Skeletal muscle satellite cell (primary cell): ENCODE results near the gene SMYD3.

Source experiments
- H3K27me3 ChIP-seq: 2 replicates; pipeline ENCODE4 v1.7.0; 2013; ENCODE audit warnings: low read length; ENCODE audit not compliant: control insufficient read depth, insufficient read depth
- H3K36me3 ChIP-seq: 2 replicates; pipeline ENCODE4 v1.7.0; 2013; ENCODE audit warnings: mild to moderate bottlenecking, control low read depth, low read length; ENCODE audit not compliant: insufficient read depth
- H3K4me1 ChIP-seq: 2 replicates; pipeline ENCODE4 v1.7.0; 2013; ENCODE audit warnings: low read length; ENCODE audit not compliant: control insufficient read depth, insufficient read depth
- H3K4me2 ChIP-seq: 2 replicates; pipeline ENCODE4 v1.7.0; 2013; ENCODE audit warnings: mild to moderate bottlenecking, low read length
- H3K4me3 ChIP-seq: 2 replicates; pipeline ENCODE4 v1.7.0; 2013; ENCODE audit warnings: low read length
- H3K9ac ChIP-seq: 2 replicates; pipeline ENCODE4 v1.7.0; 2013; ENCODE audit warnings: mild to moderate bottlenecking, low read depth, low read length, moderate library complexity
- H3K9me3 ChIP-seq: replicated peaks from 2 replicates; pipeline ENCODE4 v1.7.0; 2013; ENCODE audit warnings: mild to moderate bottlenecking, control low read depth, low read length

SMYD3 gene

GRCh38 chr1:246455476-246455875 lies 51.6 kb downstream of the SMYD3 start:
- Histone ChIP-seq H3K27me3 (no peaks in the 10 kb centered on the region), H3K4me2 (no peak overlapping the region), H3K4me1 (peaks cover 3% of the 10 kb centered on the region), H3K9me3 (no peaks in the 10 kb centered on the region), H3K9ac (no peak overlapping the region), H3K36me3 (no peaks in the 10 kb centered on the region), H3K4me3 (no peak overlapping the region)

GRCh38 chr1:246454655-246455054 lies 52.4 kb downstream of the SMYD3 start:
- Histone ChIP-seq H3K9me3 (no peaks in the 10 kb centered on the region), H3K27me3 (no peaks in the 10 kb centered on the region), H3K4me2 (no peak overlapping the region), H3K4me1 (peaks cover 3% of the 10 kb centered on the region), H3K4me3 (no peak overlapping the region), H3K9ac (no peak overlapping the region), H3K36me3 (no peaks in the 10 kb centered on the region)

- no peaks in the 10 kb centered on the region for H3K27me3 ChIP-seq
- no peaks in the 10 kb centered on the region for H3K36me3 ChIP-seq
- no peak overlapping the region for H3K4me3 ChIP-seq
- no peak overlapping the region for H3K9ac ChIP-seq
- H3K4me1 ChIP-seq: peaks cover 9% of the 10 kb centered on the region
- H3K4me2 ChIP-seq: no peak overlapping the region
- no peaks in the 10 kb centered on the region for H3K9me3 ChIP-seq
These were observed 56.3 kb downstream of the SMYD3 start for GRCh38 chr1:246450611-246451251.

GRCh38 chr1:246448373-246448772 lies 58.7 kb downstream of the SMYD3 start:
- H3K4me3 ChIP-seq: no peak overlapping the region
- no peaks in the 10 kb centered on the region for H3K9me3 ChIP-seq
- no peaks in the 10 kb centered on the region for H3K36me3 ChIP-seq
- H3K4me2 ChIP-seq: no peak overlapping the region
- H3K4me1 ChIP-seq: peaks cover 6% of the 10 kb centered on the region
- no peak overlapping the region for H3K9ac ChIP-seq
- H3K27me3 ChIP-seq: no peaks in the 10 kb centered on the region

- Histone ChIP-seq H3K4me2 (no peak overlapping the region), H3K27me3 (no peaks in the 10 kb centered on the region), H3K4me1 (peaks cover 6% of the 10 kb centered on the region), H3K9ac (no peak overlapping the region), H3K9me3 (no peaks in the 10 kb centered on the region), H3K4me3 (no peak overlapping the region), H3K36me3 (no peaks in the 10 kb centered on the region)
These were observed 59.6 kb downstream of the SMYD3 start for GRCh38 chr1:246447501-246447900.

GRCh38 chr1:246445503-246445902 lies 61.6 kb downstream of the SMYD3 start:
- H3K4me2 ChIP-seq: no peak overlapping the region

GRCh38 chr1:246444617-246445016 lies 62.5 kb downstream of the SMYD3 start:
- peaks cover 6% of the 10 kb centered on the region for H3K4me1 ChIP-seq

More at GRCh38 chr1:246445503-246445902, 61.6 kb downstream of the SMYD3 start:
- Histone ChIP-seq H3K27me3 (no peaks in the 10 kb centered on the region), H3K4me1 (peaks cover 6% of the 10 kb centered on the region), H3K36me3 (no peaks in the 10 kb centered on the region), H3K9ac (no peak overlapping the region), H3K4me3 (no peak overlapping the region), H3K9me3 (no peaks in the 10 kb centered on the region)

GRCh38 chr1:246437961-246438360 lies 69.1 kb downstream of the SMYD3 start:
- Histone ChIP-seq H3K9me3 (no peaks in the 10 kb centered on the region), H3K4me3 (no peak overlapping the region), H3K27me3 (no peaks in the 10 kb centered on the region), H3K9ac (no peak overlapping the region), H3K4me1 (peaks cover 7% of the 10 kb centered on the region), H3K4me2 (no peak overlapping the region), H3K36me3 (no peaks in the 10 kb centered on the region)

More at GRCh38 chr1:246444617-246445016, 62.5 kb downstream of the SMYD3 start:
- H3K9me3 ChIP-seq: no peaks in the 10 kb centered on the region
- no peak overlapping the region for H3K9ac ChIP-seq
- H3K4me3 ChIP-seq: no peak overlapping the region
- no peaks in the 10 kb centered on the region for H3K27me3 ChIP-seq
- no peak overlapping the region for H3K4me2 ChIP-seq
- no peaks in the 10 kb centered on the region for H3K36me3 ChIP-seq

- Histone ChIP-seq H3K27me3 (no peaks in the 10 kb centered on the region), H3K4me1 (peaks cover 7% of the 10 kb centered on the region), H3K36me3 (no peaks in the 10 kb centered on the region), H3K9me3 (no peaks in the 10 kb centered on the region), H3K4me3 (no peak overlapping the region), H3K4me2 (peak overlapping the region; percentile 39), H3K9ac (no peak overlapping the region)
These were observed 71.5 kb downstream of the SMYD3 start for GRCh38 chr1:246435421-246436041.

- Histone ChIP-seq H3K9ac (no peak overlapping the region), H3K27me3 (no peaks in the 10 kb centered on the region), H3K9me3 (no peaks in the 10 kb centered on the region), H3K4me1 (peaks cover 7% of the 10 kb centered on the region), H3K36me3 (no peaks in the 10 kb centered on the region), H3K4me3 (no peak overlapping the region), H3K4me2 (no peak overlapping the region)
These were observed 72.7 kb downstream of the SMYD3 start for GRCh38 chr1:246434335-246434734.

- Histone ChIP-seq H3K4me3 (peak overlapping the region; percentile 24), H3K27me3 (no peaks in the 10 kb centered on the region), H3K4me1 (peaks cover 18% of the 10 kb centered on the region), H3K4me2 (peak overlapping the region; percentile 48), H3K9me3 (no peaks in the 10 kb centered on the region), H3K9ac (peak overlapping the region; percentile 56), H3K36me3 (no peaks in the 10 kb centered on the region)
These were observed 78.4 kb downstream of the SMYD3 start for GRCh38 chr1:246428542-246429308.
